Fibroblast of skin of left quadriceps (primary cell): ENCODE measurements around the gene MPRIP.
"Not testable (repeated sequence)": the region's sequence is repeated elsewhere in the genome, so short reads cannot be mapped to it uniquely, and the experiment has no call there.

Source experiments
- DNase-seq, 2 experiments: peaks; one replicate each; pipeline ENCODE4 v3.0.0-alpha.2; 2013; ENCODE audit warnings: low read depth in 2 of 2

MPRIP gene

GRCh38 chr17:17144916-17145665 is 102.8 kb downstream of the MPRIP start:
- no peak for DNase-seq

GRCh38 chr17:17146786-17147406 is 104.6 kb downstream of the MPRIP start:
- no peak for DNase-seq

- peak; percentile 30 to 39 for DNase-seq
Observed at GRCh38 chr17:17147821-17148220, 105.6 kb downstream of the MPRIP start.

DNA sequence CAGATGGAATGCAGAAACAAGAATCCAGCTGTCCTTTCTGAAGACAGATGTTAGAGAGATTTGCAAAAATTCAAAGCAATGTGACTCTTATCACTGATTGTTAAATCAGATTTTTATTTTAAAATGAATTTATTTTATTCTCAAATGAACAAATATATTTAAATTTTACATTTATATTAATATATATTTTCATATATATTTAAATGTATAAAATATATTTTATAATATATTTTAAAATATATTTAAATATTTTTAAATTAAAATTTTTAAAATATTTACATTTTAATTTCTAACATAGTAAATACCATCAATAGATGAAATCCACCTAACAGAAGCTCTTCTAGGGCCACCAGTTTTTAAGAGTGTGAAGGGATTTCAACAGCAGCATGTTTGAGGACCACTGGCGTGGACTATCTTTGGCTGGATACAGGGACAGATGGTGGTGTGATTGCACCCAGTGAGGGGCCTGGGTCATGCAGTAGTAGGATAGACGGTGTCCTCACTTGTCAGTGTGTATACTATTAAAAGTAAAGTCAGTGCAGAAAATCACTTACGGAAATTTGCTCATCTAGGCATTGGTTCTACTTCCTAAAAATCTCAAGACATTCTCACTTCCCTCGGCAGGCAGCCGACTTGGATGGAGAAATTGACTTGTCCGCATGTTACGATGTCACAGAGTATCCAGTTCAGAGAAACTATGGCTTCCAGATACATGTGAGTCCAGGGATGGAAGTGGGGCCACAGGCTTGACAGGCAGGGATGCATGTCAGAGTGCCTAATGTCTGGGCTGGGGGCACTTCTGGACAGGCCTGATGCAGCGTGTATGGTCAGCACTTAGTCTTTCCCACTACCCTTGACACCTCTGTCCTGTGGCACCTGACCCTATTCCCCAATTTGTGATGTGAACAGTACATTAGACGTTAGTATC is 107.5 kb downstream of the MPRIP start:
- DNase-seq: no peak

- no peak for DNase-seq
Observed at GRCh38 chr17:17150448-17150800, 108.2 kb downstream of the MPRIP start.

- DNase-seq: peak; percentile 53
Observed at GRCh38 chr17:17151055-17151454, 108.8 kb downstream of the MPRIP start.

- DNase-seq: no peak
Observed at GRCh38 chr17:17151541-17151940, 109.3 kb downstream of the MPRIP start.

DNA sequence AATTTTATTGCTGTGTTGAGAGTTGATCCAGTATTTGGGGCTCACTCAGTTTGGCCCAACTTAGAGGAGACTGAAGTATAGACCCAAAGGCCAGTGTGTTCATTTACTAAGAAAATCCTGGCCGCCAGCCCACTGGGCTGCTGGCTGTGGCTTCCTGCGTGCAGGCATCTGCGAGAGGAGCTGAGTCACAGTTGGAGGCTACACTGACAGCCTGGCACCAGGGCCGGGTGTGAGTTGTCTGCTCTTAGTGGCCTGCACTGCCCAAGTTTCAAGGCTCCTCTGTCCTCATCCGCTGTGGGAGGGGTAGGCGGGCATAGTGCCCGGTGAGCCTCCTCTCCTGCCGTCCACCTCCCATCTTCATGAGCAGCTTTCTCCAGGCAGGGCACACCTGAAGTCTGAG is 109.7 kb downstream of the MPRIP start:
- peak; percentile 73 to 75 for DNase-seq

GRCh38 chr17:17152385-17152784 is 110.1 kb downstream of the MPRIP start:
- DNase-seq: no peak

DNA sequence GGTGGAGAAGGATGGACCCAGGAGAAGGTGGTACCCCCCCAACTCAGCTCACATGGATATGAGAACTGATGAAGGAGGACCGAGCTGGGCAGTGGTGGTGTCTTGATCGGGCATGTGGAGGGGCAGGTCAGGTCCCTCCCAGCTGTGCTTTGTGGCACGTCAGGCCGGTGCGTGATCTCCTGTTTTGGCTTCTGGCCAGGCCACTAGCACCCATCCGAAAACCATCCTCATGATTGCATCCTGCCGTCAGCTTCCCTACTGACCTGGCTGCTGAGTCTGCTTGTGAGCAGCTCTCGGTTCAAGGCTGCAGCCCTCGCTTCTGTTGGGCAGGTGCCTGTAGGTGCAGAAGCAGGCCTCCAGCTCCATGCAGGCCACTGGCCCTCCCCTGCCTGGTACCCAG is 110.8 kb downstream of the MPRIP start:
- DNase-seq: no peak

DNA sequence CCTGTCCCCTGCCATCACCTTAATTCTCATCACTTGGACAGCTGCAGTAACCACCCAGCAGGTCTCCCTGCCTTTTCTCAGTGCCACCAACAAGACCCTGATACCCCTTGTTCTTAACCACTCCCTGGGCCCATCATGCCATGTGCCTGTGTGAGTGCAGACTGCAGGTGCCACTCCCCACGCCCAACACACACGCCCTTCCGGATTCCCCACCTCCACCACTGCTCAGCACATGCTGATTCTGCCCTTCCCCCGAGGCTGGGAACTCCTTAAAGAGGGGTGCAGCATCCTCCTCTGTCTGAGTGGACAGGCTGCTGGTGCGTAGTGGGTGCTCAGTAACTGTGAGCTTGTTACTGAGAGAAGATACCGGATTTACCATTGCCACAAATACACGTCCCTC is 111.5 kb downstream of the MPRIP start:
- DNase-seq: no peak

- DNase-seq: no peak
Observed at GRCh38 chr17:17154556-17154955, 112.3 kb downstream of the MPRIP start.

DNA sequence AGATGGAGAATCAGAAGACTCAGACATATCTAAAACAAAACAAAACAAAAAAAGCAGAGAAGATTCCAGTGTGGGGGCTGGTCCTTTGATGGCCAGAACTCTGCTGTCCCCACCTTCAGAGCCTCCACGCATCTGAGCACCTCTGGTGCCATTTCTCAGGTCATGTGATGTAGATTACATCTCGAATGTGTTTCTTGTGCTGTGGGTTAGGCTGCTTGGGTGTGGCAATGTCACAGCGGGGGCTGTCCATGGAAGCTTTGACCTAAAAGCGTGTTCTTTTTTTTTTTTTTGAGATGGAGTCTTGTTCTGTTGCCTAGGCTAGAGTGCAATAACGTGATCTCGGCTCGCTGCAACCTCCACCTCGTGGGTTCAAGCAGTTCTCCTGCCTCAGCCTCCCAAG is 112.7 kb downstream of the MPRIP start:
- no peak for DNase-seq

DNA sequence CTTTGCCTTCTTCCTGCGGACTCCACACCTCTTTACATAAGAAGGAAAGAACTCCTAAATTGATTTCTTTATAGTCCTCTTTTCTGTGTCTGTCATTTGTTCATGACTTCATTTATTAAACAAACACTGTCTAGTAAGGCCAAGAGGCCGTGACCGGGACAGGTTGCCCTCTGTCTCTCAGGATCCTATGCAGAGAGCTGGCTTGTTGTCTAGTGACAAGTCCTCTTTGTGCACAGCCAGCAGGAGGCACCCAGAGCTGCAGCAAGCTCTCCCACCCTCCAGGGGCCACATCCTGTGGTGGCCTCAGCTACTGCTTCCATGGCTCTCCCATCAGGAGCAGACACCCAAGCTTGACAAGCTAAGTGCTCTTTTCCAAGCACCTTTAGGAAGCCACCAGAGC is 113.3 kb downstream of the MPRIP start:
- DNase-seq: no peak

DNA sequence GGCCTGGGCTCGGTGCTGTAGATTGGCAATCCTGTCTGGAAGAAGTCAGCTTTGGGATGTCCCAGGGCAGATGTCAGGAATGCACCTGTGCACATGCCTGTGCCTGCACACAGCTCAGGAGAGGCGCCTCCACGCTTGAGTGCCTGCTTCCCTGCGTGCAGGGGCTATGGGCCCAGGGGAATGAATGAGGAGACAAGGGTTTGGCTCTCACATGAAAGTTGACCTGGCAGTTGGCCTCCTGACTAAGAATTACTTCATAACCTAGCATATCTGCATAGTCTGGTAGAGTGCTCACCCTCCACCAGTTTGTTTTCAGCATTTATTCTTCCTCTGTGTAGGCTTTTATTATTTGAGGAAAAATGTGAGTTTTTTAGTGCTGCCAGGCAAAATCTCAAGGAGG is 113.8 kb downstream of the MPRIP start:
- no peak for DNase-seq

DNA sequence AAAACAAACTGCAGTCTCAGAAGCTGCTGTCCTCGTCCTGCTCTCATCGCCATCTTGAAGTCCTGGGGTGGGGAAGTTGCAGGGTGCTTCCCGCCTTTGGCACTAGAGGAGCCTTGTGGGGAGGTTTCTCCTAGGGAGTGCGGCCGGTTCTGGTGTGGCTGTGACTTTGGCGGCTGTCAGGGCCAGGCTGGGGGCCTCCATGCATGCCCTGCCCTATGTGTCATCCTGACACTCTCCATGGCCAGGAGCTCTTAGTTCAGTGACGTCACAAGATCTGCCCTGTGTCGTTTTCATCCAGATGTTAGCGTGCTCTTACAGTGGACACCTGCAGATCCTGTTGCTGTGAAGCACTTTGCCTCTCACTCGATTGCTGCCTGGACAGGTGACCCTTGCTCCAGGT is 114.3 kb downstream of the MPRIP start:
- DNase-seq: no peak

DNA sequence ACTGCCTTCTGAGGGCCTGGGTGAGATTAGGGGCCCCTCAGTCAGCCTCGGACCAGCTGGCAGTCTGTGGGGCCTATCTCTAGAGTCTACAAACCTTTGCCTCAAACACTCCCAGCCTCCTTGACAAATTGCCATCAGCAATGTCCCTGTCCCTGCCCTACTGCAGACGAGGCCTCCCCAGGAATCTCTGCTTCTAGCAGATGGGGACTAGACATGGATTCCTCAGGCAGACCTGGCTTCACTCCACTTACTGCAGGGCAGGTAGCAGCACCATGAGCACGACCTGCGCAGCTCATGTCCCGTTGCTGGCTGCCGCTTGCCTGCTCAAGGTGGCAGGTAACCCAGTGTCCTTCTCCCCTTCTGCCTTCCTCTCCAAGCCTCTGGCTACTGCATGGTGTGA is 114.8 kb downstream of the MPRIP start:
- no peak for DNase-seq

DNA sequence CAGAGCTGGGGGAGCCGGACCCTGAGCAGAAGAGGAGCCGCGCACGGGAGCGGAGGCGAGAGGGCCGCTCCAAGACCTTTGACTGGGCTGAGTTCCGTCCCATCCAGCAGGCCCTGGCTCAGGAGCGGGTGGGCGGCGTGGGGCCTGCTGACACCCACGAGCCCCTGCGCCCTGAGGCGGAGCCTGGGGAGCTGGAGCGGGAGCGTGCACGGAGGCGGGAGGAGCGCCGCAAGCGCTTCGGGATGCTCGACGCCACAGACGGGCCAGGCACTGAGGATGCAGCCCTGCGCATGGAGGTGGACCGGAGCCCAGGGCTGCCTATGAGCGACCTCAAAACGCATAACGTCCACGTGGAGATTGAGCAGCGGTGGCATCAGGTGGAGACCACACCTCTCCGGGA is 116.2 kb downstream of the MPRIP start:
- DNase-seq: not testable (repeated sequence)

- DNase-seq: no peak
Observed at GRCh38 chr17:17159571-17159970, 117.3 kb downstream of the MPRIP start.

- no peak for DNase-seq
Observed at GRCh38 chr17:17161121-17161520, 118.9 kb downstream of the MPRIP start.

DNA sequence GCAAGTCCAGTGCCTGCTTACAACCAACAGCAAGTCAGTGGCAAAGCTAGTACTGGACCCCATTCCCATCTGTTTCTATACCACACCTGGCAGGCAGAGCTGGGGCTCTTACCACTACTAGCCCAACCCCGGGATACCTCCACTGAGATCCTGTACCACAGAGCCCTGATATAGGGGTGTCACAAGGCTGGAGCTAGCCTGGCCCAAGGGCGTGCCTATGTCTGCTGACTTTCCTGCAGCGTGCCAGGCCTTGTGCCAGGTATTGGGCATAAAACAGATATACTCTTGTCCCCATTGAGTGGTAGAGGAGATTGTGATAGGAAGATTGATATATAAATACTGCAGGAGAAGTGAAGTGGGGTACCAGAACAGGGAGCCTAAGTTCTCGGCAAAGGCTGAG is 119.5 kb downstream of the MPRIP start:
- no peak for DNase-seq

DNA sequence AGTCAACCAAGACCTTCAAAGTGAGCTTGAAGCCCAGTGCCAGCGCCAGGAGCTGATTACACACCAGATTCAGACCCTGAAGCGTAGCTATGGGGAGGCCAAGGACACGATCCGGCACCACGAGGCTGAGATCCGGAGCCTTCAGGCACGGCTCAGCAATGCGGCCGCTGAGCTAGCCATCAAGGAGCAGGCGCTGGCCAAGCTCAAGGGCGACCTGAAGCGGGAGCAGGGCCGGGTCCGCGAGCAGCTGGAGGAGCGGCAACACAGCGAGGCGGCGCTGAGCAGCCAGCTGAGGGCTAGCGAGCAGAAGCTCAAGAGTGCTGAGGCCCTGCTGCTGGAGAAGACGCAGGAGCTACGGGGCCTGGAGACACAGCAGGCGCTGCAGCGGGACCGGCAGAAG is 121.9 kb downstream of the MPRIP start:
- no peak for DNase-seq

DNA sequence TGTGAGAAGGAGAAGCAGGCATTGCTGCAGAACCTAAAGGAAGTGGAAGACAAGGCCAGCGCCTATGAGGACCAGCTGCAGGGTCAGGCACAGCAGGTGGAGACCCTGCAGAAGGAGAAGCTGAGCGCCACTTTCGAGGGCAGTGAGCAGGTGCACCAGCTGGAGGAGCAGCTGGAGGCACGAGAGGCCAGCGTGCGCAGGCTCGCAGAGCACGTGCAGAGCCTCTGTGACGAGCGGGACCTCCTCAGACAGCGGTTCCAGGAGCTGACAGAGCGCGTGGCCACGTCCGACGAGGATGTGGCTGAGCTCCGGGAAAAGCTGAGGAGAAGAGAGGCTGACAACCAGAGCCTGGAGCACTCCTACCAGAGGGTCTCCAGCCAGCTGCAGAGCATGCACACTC is 122.4 kb downstream of the MPRIP start:
- DNase-seq: no peak
